Measurements from ENCODE around the gene DENND10. TPM values are rescaled to one million over a fixed set of nuclear protein-coding genes. Genes with fewer than 3 reads are reported as not detected.

The DENND10 gene
- total RNA-seq, 4 donors from 2014 or later, result 25.7 to 59.5 (median 43.7) TPM

- H3K36me3 ChIP-seq, result peaks cover 6 to 38% of the 10 kb centered on the region in 2 donors
- no peaks in the 10 kb centered on the region for H3K9me3 ChIP-seq
- no peak overlapping the region for H3K4me3 ChIP-seq
- no peaks in the 10 kb centered on the region for H3K27me3 ChIP-seq
- TF ChIP-seq CTCF (IDR thresholded peaks at IDR 0.05 in 4 of 5, conservative IDR thresholded peaks at IDR 0.05 in 1 of 5), result no peak
- no peak for TF ChIP-seq POLR2A (IDR thresholded peaks at IDR 0.05)
- in situ Hi-C loops (cut with MboI; ENCODE audit: low sequenced_read_pairs in 4 of 4) (loop anchor here in 1 of 4 donors (25.0 kb wide), 1 partner anchor 700 kb away; the partner anchor contains the start of gene MCMBP), intact Hi-C loops (cut with DNase I; ENCODE audit: low total_unique reads) (no loop called here)
- DNase-seq (no peak), ATAC-seq (no peak)
- H3K4me1 ChIP-seq, result peaks cover 17 to 29% of the 10 kb centered on the region in 2 donors
- H3K27ac ChIP-seq, result peak overlapping the region in 3 of 4 donors; percentile 8 to 39 (median 9)
Measured at GRCh38 chr10:119162452-119163092, 58.7 kb downstream of the DENND10 start.

- Histone ChIP-seq H3K27me3 (no peaks in the 10 kb centered on the region), H3K4me1 (peaks cover 21 to 29% of the 10 kb centered on the region in 2 donors), H3K27ac (peak within 1 kb of the TSS; percentile 90 to 97 (median 95)), H3K4me3 (peak within 1 kb of the TSS; percentile 69 to 86 (median 78)), H3K36me3 (peaks cover 0 to 36% of the 10 kb centered on the region in 2 donors), H3K9me3 (no peaks in the 10 kb centered on the region)
- ATAC-seq (peak; percentile 89 to 90), DNase-seq (peak; percentile 66 to 81)
- intact Hi-C loops (cut with DNase I; ENCODE audit: low total_unique reads), result loop anchor here (1.0 to 5.0 kb wide), 3 partner anchors 13 to 138 kb away; partner anchors contain the start of genes DENND10, NANOS1 and PRDX3
- TF ChIP-seq CTCF (IDR thresholded peaks at IDR 0.05 in 4 of 5, conservative IDR thresholded peaks at IDR 0.05 in 1 of 5), result peak in 2 of 5 experiments; percentile 5 to 25
- TF ChIP-seq POLR2A (IDR thresholded peaks at IDR 0.05), result peak; percentile 78 to 83
- in situ Hi-C loops (cut with MboI; ENCODE audit: low sequenced_read_pairs in 4 of 4), result loop anchor here in 1 of 4 donors (25.0 kb wide), 1 partner anchor 697 kb away; the partner anchor contains the start of gene MCMBP
Measured at GRCh38 chr10:119165171-119166117, 61.5 kb downstream of the DENND10 start, which contains the start of gene SFXN4. Gene SFXN4 (minus strand): TSS chr10:119165714. CDS start chr10:119165647, 67 bp downstream.

- intact Hi-C loops (cut with DNase I; ENCODE audit: low total_unique reads), result loop anchor here (5.0 kb wide), 1 partner anchor 139 kb away; the partner anchor contains the start of gene NANOS1
- Histone ChIP-seq H3K4me3 (peak overlapping the region; percentile 69 to 86 (median 78)), H3K4me1 (peaks cover 21 to 29% of the 10 kb centered on the region in 2 donors), H3K27me3 (no peaks in the 10 kb centered on the region), H3K36me3 (peaks cover 0 to 29% of the 10 kb centered on the region in 2 donors), H3K27ac (peak overlapping the region; percentile 90 to 97 (median 95)), H3K9me3 (no peaks in the 10 kb centered on the region)
- no peak for DNase-seq
- in situ Hi-C loops (cut with MboI; ENCODE audit: low sequenced_read_pairs in 4 of 4), result loop anchor here in 1 of 4 donors (25.0 kb wide), 1 partner anchor 696 kb away; the partner anchor contains the start of gene MCMBP
- no peak for ATAC-seq
- no peak for TF ChIP-seq POLR2A (IDR thresholded peaks at IDR 0.05)
- TF ChIP-seq CTCF (IDR thresholded peaks at IDR 0.05 in 4 of 5, conservative IDR thresholded peaks at IDR 0.05 in 1 of 5), result no peak
Measured at GRCh38 chr10:119166118-119166500, 62.2 kb downstream of the DENND10 start.

GRCh38 chr10:119166564-119166963 lies 62.7 kb downstream of the DENND10 start:
- in situ Hi-C loops (cut with MboI; ENCODE audit: low sequenced_read_pairs in 4 of 4) (loop anchor here in 1 of 4 donors (25.0 kb wide), 1 partner anchor 696 kb away; the partner anchor contains the start of gene MCMBP), intact Hi-C loops (cut with DNase I; ENCODE audit: low total_unique reads) (loop anchor here (5.0 kb wide), 1 partner anchor 139 kb away; the partner anchor contains the start of gene NANOS1)
- DNase-seq, result no peak
- peaks cover 0 to 34% of the 10 kb centered on the region in 2 donors for H3K36me3 ChIP-seq
- H3K27me3 ChIP-seq, result no peaks in the 10 kb centered on the region
- H3K4me3 ChIP-seq, result peak overlapping the region in 1 of 4 donors; percentile 72
- ATAC-seq, result no peak
- no peak for TF ChIP-seq POLR2A (IDR thresholded peaks at IDR 0.05)
- no peak for TF ChIP-seq CTCF (IDR thresholded peaks at IDR 0.05 in 4 of 5, conservative IDR thresholded peaks at IDR 0.05 in 1 of 5)
- no peaks in the 10 kb centered on the region for H3K9me3 ChIP-seq
- H3K4me1 ChIP-seq, result peaks cover 21 to 24% of the 10 kb centered on the region in 2 donors
- H3K27ac ChIP-seq, result peak overlapping the region; percentile 90 to 97 (median 95)

Data from gastrocnemius medialis (tissue), 4 donors.